ENCODE results near the gene ACBD6.
A peak's percentile ranks its signal among the peaks of the same experiment; 100 is the strongest.

Gene ACBD6

DNA sequence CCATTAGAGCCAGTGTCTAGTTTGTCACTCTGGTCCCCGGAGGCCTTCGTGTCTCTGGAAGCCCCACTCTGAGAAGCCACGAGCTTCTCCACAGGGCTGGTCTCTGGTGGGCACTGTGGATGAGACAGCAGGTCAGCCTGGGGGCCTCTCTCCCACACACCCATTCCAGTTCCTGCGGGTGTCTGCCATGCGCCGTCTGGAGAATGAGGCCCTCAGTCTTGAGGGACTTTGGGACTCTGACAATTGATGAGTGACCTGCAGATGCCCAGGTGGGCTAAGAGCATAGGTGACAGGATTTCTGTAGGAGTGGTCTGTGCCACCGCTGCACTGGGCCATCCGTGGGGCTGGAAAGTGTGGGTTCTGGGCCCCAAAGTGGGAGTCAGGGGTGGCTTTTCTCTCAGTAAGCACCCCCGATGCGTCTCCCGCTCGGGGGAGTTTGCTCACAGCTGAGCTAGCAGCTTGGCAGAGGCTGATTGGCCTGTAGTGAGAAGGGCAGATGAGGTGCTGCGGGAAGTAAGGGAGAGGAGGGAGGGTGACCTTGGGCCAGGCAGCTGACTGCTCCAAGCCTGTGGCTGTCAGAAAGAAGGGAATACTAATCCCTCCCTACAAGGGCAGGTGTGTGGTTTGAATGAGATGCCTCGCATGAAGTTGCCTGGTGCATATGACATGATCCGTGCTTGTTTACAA lies 245.9 kb downstream of the ACBD6 start:
- no peak for DNase-seq (ENCODE audit: low read depth)

DNA sequence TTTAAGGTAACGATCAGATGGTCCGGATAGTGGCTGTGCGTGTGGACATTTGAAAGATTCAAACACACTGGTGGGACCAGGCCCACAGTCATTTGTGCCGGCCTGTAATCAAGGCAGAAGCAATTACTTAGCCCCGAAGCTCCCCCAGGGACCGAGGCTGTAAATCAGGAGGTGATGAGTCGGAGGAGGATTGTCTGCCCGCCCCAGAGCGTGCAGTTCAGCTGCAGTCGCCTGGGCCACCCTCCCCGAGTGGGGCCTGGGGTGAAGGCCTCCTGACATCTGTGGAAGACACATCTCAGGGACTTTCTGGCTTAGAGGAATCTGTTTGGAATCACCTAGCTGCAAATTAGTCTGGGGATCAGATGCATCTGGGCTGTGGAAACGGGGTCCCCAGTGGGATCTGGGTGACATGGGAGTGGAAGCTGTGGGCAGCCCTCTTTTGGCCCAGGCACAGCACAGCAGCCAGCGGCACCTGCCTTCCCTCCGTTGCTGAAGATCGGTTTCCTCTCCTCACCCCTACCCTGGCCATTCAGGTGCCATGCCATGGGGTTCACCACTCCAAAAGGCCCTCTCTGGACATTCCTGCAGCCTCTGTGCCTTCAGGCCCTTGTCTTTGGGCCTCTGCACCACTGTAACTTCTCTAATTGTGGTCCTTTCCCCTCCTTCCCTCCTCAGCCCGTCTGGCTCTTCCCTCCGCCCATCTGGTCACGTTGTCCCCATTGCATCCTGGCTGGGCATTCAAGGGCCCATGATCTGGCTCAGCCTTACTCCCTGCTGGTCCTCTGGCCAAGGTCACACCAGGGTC lies 246.6 kb downstream of the ACBD6 start:
- DNase-seq (ENCODE audit: low read depth) = no peak

GRCh38 chr1:180254854-180255253 lies 247.5 kb downstream of the ACBD6 start:
- DNase-seq (ENCODE audit: low read depth) = no peak

GRCh38 chr1:180254496-180254819 lies 247.9 kb downstream of the ACBD6 start:
- DNase-seq (ENCODE audit: low read depth) = no peak

GRCh38 chr1:180253585-180254495 lies 248.5 kb downstream of the ACBD6 start:
- no peak for DNase-seq (ENCODE audit: low read depth)

- DNase-seq (ENCODE audit: low read depth) = peak; percentile 50
Measured at GRCh38 chr1:180252638-180253536, 249.5 kb downstream of the ACBD6 start.

GRCh38 chr1:180251526-180252305 lies 250.7 kb downstream of the ACBD6 start:
- DNase-seq (ENCODE audit: low read depth) = no peak

- no peak for DNase-seq (ENCODE audit: low read depth)
Measured at GRCh38 chr1:180250883-180251509, 251.4 kb downstream of the ACBD6 start.

- DNase-seq (ENCODE audit: low read depth) = no peak
Measured at GRCh38 chr1:180250499-180250770, 251.9 kb downstream of the ACBD6 start.

GRCh38 chr1:180249725-180250498 lies 252.5 kb downstream of the ACBD6 start:
- no peak for DNase-seq (ENCODE audit: low read depth)

- DNase-seq (ENCODE audit: low read depth) = no peak
Measured at GRCh38 chr1:180248731-180249681, 253.4 kb downstream of the ACBD6 start.

DNA sequence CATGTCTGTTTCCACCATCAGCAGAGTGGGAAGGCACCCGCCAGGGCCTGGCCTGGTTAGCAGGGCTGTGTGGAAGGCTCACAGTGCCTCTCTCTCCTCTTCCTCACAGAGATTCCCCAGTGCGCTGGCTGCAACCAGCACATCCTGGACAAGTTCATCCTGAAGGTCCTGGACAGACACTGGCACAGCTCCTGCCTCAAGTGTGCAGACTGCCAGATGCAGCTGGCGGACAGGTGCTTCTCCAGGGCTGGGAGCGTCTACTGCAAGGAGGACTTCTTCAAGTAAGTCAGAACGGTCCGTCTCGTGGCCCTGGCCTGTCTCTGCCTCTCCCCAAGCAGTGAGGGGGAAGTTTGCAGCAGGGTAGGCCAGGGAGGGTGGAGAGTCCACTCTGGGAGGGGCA lies 254.2 kb downstream of the ACBD6 start:
- no peak for DNase-seq (ENCODE audit: low read depth)

DNA sequence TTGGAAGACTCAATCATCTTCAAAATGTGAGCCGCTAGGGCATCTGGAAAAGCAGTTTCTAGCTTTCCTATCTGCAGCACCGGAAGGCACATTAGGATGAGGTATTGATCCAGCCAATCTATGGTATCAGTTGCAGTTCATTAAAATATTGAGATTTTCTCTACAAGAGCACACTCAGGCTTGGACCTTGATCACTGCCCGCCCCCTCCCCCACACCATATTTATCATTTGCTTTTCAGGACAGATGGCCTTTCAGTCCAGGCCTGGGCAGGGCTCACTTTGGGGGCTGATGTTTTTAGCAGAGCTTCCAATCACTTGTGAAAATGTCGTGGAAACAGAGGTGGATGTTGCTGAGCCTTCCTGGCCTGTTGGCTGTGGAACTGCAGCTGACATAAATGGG lies 254.8 kb downstream of the ACBD6 start:
- no peak for DNase-seq (ENCODE audit: low read depth)

DNA sequence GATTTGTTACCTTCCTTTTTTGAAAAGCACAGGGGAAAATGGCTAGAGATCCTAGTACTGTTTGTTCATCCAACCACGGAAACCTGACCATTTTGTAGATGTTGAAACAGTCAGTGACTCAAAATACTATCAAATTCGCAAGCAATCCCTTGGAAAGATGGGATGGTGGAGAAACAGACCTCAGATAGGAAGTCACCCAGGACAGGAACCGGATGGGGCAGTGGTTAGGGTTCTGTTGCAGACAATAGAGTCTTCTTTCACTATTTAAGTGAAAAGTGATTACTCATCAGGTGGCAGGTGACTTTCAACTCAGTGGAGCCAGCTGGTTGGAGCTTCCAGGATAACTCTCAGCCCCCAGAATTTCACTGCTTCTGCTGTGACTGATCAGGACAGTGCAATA lies 255.3 kb downstream of the ACBD6 start:
- no peak for DNase-seq (ENCODE audit: low read depth)

GRCh38 chr1:180246579-180246978 lies 255.8 kb downstream of the ACBD6 start:
- DNase-seq (ENCODE audit: low read depth) = no peak

- DNase-seq (ENCODE audit: low read depth) = no peak
Measured at GRCh38 chr1:180244840-180245239, 257.5 kb downstream of the ACBD6 start.

DNA sequence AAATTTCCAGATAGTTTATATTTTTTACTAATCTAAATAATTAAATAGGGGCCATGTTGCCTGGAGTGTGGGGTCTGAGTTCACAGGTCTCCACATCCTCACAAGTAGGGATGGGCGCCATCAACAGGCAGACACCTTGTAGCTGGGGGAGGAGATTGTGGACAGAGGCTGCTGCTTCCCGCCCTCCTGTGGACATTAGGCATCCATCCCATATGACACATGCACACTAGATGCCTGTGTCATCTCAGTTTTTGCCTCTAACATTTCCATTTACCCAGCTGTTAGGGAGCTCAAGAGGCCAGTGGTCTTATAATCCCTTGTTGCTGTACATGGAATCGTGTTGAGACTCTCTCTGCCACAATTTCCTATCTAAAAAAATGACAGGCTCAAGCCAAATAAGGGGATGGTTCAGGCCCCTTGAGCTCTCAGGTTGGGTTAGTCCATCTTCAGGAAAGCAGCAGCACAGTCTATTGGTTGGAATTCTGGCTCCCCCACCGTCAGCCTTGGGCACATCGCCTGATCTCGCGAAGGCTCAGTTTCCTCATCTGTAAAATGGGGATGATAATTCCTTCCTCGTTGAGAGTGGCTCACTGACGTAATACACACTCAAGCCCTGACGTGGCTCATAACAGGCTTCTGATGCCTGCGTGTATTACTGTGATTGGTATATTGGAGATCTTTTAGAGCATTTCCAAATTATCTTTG lies 258.7 kb downstream of the ACBD6 start:
- no peak for DNase-seq (ENCODE audit: low read depth)
